GM21390 (cell line): ENCODE measurements around the gene ZNF502.
"Not testable (repeated sequence)": the region's sequence is repeated elsewhere in the genome, so short reads cannot be mapped to it uniquely, and the experiment has no call there.

ENCODE experiments used
- ATAC-seq: cut with Tn5 transposase; IDR thresholded peaks from one replicate; pipeline ENCODE4 v1.9.1; 2021; ENCODE audit not compliant: unreplicated experiment

The ZNF502 gene

DNA sequence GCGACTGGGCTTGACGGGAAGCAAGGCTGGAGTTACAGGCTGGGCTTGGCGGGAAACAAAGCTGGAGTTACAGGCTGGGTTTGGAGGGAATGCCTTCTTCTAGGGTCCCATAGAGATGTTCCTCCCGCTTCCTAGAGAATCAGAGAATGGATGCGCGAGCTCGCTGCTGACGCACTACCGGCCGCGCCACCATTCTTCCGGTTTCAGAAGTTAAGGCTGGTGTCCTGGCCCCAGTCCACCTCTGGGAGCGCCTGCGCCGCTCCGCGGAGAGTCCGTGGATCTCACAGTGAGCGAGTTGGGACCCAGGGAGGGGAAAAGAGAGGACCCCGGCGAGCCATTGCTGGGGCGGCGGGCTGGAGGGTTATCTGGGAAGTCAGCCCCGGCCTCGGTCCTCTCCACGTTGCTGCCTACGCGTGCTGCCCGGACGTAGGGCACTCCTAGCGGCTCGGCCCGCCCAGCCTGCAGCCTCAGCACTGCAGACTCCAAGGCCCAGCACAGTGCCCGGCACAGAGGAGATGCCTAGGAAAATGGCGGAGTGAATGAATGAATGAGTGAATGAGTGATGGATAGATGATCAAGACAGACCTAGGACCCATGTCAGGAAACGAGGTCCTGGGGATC is at the start of gene ZNF502:
ZNF502 (plus strand) TSS at position 206 of the 621 bp plus-strand sequence. CDS start 7,602 bp downstream, outside the sequence.
- no peak for ATAC-seq

- no peak for ATAC-seq
These were observed 47.3 kb upstream of the ZNF502 start for GRCh38 chr3:44665173-44665572.

GRCh38 chr3:44666346-44666745 is 46.1 kb upstream of the ZNF502 start:
- no peak for ATAC-seq

DNA sequence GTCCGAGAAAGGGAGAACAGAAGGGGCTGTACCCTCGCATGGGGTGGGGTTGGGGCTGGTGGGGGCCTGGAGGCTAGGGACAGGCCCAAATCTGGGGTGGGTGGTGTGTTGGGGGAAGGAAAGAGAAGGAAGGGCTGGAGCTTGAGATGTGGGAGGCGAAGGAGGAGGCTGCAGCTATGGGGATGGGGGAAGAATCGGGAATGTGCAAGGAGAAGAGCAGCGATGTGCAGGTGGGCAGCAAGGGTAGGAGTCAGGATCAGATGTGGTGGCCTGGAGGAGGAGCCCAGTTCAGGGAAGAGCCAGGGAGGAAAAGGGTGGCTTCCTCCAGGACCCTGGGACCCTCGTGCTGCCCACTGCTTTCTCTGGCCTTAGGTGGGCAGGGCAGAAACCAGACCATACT is 42.7 kb upstream of the ZNF502 start:
- ATAC-seq, result no peak

GRCh38 chr3:44673466-44673865 is 39.0 kb upstream of the ZNF502 start:
- not testable (repeated sequence) for ATAC-seq

GRCh38 chr3:44674211-44674610 is 38.2 kb upstream of the ZNF502 start:
- no peak for ATAC-seq

GRCh38 chr3:44678480-44679116 is 33.9 kb upstream of the ZNF502 start:
- no peak for ATAC-seq

- no peak for ATAC-seq
These were observed 31.5 kb upstream of the ZNF502 start for GRCh38 chr3:44680921-44681455.

GRCh38 chr3:44682182-44682896 is 30.1 kb upstream of the ZNF502 start:
- ATAC-seq, result no peak

DNA sequence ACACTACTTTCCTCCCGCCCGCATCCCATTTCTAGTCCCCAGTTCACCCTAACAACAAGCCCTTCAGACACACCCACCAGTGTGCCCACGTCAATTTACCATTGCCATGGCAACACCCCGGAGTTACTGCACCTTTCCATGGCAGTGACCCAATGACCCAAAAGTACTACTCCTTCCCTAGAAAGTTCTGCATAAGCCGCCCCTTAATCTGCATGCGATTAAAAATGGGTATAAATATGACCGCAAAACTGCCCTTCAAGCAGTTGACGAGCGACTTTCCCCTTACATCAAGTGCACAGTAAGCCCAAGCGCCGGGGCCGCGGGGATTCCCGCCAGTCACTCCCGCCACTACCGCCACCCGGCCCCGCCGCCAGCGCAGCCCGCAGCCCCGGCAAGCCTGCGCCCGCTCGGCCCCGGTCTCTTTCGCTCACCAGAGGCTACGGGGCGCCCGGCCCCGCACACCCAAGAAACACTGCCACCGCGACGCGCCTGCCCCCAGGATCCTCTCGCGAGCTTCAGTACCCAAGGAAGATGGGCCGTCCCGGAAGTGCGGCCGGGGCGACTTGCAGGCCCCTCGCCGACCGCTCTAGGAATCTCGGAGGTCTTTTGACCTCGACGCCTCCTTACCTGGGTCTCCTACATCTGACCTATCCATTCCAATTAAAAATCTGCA is 27.2 kb upstream of the ZNF502 start:
- peak; percentile 84 for ATAC-seq

DNA sequence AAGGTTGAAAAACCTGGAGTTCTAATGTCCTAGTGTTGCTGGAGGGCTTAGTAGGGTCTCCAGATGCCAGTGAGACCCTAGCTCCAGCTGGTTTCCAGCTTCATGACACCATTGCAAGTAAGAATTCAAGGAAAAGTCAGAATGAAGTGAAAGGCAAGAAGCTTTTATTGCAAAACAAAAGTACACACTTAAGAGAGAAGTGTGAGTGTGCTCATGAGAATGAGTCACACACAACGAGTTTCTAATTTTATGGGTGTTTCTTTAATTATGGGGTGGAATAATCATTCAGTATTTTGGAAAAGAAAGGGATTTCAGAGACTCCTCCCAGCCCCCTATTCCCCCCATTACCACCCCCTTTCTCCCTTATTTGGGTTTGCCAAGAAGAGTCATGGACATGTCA is 24.6 kb upstream of the ZNF502 start:
- ATAC-seq, result no peak

- no peak for ATAC-seq
These were observed 9.0 kb downstream of the ZNF502 start for GRCh38 chr3:44721231-44722102.

- no peak for ATAC-seq
These were observed 9.6 kb downstream of the ZNF502 start for GRCh38 chr3:44722103-44722401.

DNA sequence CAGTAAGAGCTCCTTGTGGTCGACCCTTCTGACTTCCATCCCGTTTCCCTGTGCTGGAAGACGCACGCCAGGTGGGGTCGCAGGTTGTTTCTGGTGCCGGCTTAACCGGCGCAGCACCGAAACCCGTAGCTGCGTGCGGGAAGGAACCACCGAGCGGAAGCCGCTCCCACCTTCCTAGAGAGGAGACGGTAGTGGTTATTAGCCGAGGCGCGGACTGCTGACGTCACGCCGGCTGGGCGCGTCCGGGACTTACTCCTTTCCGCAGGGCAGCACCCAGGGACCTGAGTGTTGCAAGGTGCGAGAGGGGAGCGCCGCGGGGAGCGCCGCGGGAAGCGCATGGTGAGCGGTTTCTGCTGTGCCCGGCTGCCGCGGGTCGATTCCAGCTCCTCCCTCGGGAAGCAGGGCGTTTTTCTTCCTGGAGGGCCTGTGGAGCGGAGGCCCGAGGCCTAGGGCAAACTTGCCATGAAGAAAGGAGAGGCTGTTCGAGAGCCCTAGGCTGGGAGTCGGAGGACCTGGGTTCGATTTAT is 17.0 kb downstream of the ZNF502 start, which contains the start of gene ZNF501:
ZNF501 (plus strand) TSS at position 252 of the 527 bp plus-strand sequence. CDS start 4,787 bp downstream, outside the sequence.
- peak; percentile 81 for ATAC-seq

GRCh38 chr3:44734646-44735168 is 22.2 kb downstream of the ZNF502 start:
- no peak for ATAC-seq

GRCh38 chr3:44761101-44761423 is 48.6 kb downstream of the ZNF502 start:
- no peak for ATAC-seq

DNA sequence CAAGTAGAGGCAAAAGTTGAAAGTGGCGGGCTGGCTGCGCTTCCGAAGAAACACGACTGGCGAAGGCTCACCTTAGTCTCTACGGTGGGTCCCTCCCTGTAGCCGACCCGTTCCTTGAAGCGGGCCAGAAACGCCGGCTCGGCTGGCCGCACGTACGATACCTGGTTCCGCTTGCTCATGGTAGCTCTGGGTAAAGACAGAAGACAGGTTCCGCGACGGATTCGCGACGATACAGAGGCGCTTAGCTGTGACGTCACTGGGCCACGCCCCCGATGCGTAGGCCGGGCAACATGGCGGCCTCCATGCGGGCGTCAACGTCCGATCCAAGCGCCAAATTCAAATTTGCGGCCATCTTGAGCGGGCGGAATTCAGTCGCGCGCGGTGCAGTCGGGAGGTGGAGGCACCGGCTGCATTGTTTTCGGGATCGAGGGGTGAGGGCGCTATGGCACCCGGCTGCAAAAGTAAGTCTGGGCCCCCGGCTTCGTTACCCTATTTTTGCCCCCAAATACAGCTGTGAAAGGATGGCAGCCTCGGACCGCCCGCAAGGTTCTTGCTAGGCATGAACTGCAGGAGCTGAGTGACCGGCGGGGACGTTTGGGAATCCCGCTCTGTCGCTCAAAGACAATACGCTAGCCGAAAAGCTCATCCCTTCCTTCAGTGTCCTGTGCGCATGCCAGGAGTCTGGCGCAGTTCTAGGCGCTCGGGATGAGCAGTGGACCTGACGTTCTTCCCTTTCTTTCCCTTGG is 49.1 kb downstream of the ZNF502 start, which contains the start of the genes KIAA1143 and KIF15:
KIAA1143 (minus strand) TSS at position 196 of the 746 bp plus-strand sequence; CDS start at position 179, 17 bp downstream.
KIF15 (plus strand) TSS at position 371 of the 746 bp plus-strand sequence; CDS start at position 443, 72 bp downstream.
- ATAC-seq, result peak; percentile 90

GRCh38 chr3:44762170-44762677 is 49.8 kb downstream of the ZNF502 start:
- ATAC-seq, result no peak

DNA sequence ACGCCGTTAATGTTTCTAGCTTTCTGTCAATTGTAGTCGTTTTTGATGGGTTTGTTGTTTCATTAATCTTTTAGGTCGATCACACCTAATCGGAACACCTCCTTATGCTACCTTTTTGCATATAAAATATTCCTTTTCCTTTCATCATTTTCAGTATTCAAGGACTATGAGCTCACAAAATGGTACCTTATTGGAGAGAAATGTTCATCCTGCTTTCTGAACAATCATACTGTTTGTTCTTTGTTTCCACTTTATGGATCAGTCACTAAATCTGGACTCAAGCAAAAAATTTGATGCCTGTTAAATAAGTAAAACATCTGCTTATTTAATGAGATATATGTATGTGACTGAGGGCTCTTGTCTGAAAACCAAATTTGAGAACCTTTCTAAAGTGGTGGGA is 50.2 kb downstream of the ZNF502 start:
- no peak for ATAC-seq
